T-cell (primary cell): Measurements from ENCODE around the gene SH3BP5L. TPM values are rescaled to one million over a fixed set of nuclear protein-coding genes. Genes with fewer than 3 reads are reported as not detected.

ENCODE experiments used
- ATAC-seq, 4 experiments: fragments of 200-7000 bp in 3 of 4; fragments of 150-1000 bp in 1 of 4; cut with Tn5 transposase; replicated peaks in 1 of 4; 1 replicate in 3 of 4; 2 replicates in 1 of 4; pipeline ENCODE4 v1.10.0; 2021; ENCODE audit warnings: moderate library complexity in 3 of 4, mild to moderate bottlenecking in 2 of 4, moderate number of reproducible peaks in 1 of 4
- CTCF ChIA-PET, 2 donors: fragments of 300-600 bp; sonication (Branson Sonifier 250); formaldehyde crosslinking; loops; one replicate each; lab custom pipeline; 2022; ENCODE audit warnings: antibody characterized with exemption in 2 of 2; lab: Charles Lee
- POLR2A ChIA-PET, 2 donors: fragments of 300-600 bp; sonication (Branson Sonifier 250); formaldehyde crosslinking; loops; one replicate each; lab custom pipeline; 2022; ENCODE audit warnings: antibody characterized with exemption in 2 of 2; lab: Charles Lee
- DNase-seq, 35 experiments: peaks; one replicate each; pipeline versions ENCODE4 v3.0.0 to v3.0.0-alpha.2; 2013 to 2023
- H3K27ac ChIP-seq: one replicate; pipeline ENCODE4 v1.5.1; 2013; ENCODE audit warnings: low read length
- H3K27me3 ChIP-seq, 2 experiments: replicated peaks in 1 of 2; 1 replicate in 1 of 2; 2 replicates in 1 of 2; pipeline versions ENCODE4 v1.6.1 to v1.7.0; 2013; ENCODE audit warnings: low read length in 1 of 2, mixed read lengths in 1 of 2; ENCODE audit not compliant: control insufficient read depth in 2 of 2, insufficient read depth in 2 of 2; ENCODE audit errors: extremely low read depth in 1 of 2
- H3K36me3 ChIP-seq, 2 donors: 1 replicate in 1 of 2; 2 replicates in 1 of 2; pipeline versions ENCODE4 v1.6.1 to v1.7.0; 2013; ENCODE audit warnings: low read length in 1 of 2; ENCODE audit not compliant: control insufficient read depth in 2 of 2, insufficient read depth in 1 of 2; ENCODE audit errors: extremely low read depth in 1 of 2
- H3K4me1 ChIP-seq, 2 experiments: 1 replicate in 1 of 2; 2 replicates in 1 of 2; pipeline versions ENCODE4 v1.6.1 to v1.7.0; 2013; ENCODE audit warnings: low read length in 2 of 2, mixed read lengths in 1 of 2; ENCODE audit not compliant: insufficient read depth in 2 of 2, control insufficient read depth in 1 of 2; ENCODE audit errors: extremely low read depth in 1 of 2
- H3K4me3 ChIP-seq, 2 donors: 1 replicate in 1 of 2; 2 replicates in 1 of 2; pipeline versions ENCODE4 v1.5.1 to v1.7.0; 2013; ENCODE audit warnings: mild to moderate bottlenecking in 2 of 2, low read length in 1 of 2, moderate library complexity in 1 of 2; ENCODE audit not compliant: control insufficient read depth in 1 of 2; ENCODE audit errors: extremely low read depth in 1 of 2
- H3K9me3 ChIP-seq: 2 replicates; pipeline ENCODE4 v1.7.0; 2013
- H3K27ac Mint-ChIP-seq, 2 donors: one replicate each; pipeline ENCODE4 v1.8.0; 2020 to 2021; ENCODE audit warnings: mild to moderate bottlenecking in 2 of 2, mixed read lengths in 2 of 2
- H3K27me3 Mint-ChIP-seq, 2 donors: one replicate each; pipeline ENCODE4 v1.8.0; 2021 to 2022; ENCODE audit warnings: mixed read lengths in 2 of 2
- H3K36me3 Mint-ChIP-seq: one replicate; pipeline ENCODE4 v1.8.0; 2021; ENCODE audit warnings: mixed read lengths
- H3K4me1 Mint-ChIP-seq, 3 donors: one replicate each; pipeline ENCODE4 v1.8.0; 2020 to 2022; ENCODE audit warnings: mixed read lengths in 3 of 3, mild to moderate bottlenecking in 1 of 3
- H3K4me3 Mint-ChIP-seq, 3 donors: one replicate each; pipeline ENCODE4 v1.8.0; 2020 to 2022; ENCODE audit warnings: mild to moderate bottlenecking in 3 of 3, mixed read lengths in 3 of 3, moderate library complexity in 3 of 3
- H3K9me3 Mint-ChIP-seq, 3 donors: one replicate each; pipeline ENCODE4 v1.8.0; 2020 to 2022; ENCODE audit warnings: mixed read lengths in 3 of 3
- WGBS: methylation state at CpG from one replicate; pipeline ENCODE4 v1.1.5; 2013; ENCODE audit warnings: missing lambda C conversion rate; ENCODE audit not compliant: insufficient coverage; 5-methylcytosine and 5-hydroxymethylcytosine counted together
- total RNA-seq, 35 experiments: library from RNA in 6 of 35; stranded (reverse) in 6 of 35; fragments of 120-200 nt in 1 of 35; gene quantifications; one replicate each; pipeline versions ENCODE4 v1.2.1 to v1.2.4 and lab custom pipeline; 2013 to 2026

SH3BP5L gene
- total RNA-seq, 5 donors from 2014 or later (not counting 1 experiment from before 2014, with no cell fraction given), result 16.8 to 41.4 (median 36.3) TPM

- Histone ChIP-seq H3K4me3 (no peak overlapping the region), H3K4me1 (peaks cover 8 to 57% of the 10 kb centered on the region in 2 experiments), H3K9me3 (no peaks in the 10 kb centered on the region), H3K27me3 (no peaks in the 10 kb centered on the region), H3K36me3 (peaks cover 14 to 29% of the 10 kb centered on the region in 2 donors), H3K27ac (peak overlapping the region; percentile 51)
- 99% methylated on average over 7 of the region's 7 CpGs for WGBS
- DNase-seq, result no peak
- CTCF ChIA-PET, result interaction anchor here in 1 of 2 donors (1.2 to 1.5 kb wide), 2 partner anchors 20 to 51 kb away, joined by 3 to 5 read pairs; no protein-coding TSS in a partner anchor
- Mint-ChIP-seq H3K27me3 (no peaks in the 10 kb centered on the region), H3K4me1 (peaks cover 16 to 19% (median 18%) of the 10 kb centered on the region in 3 donors), H3K9me3 (no peaks in the 10 kb centered on the region), H3K4me3 (no peak overlapping the region), H3K36me3 (peaks cover 6% of the 10 kb centered on the region), H3K27ac (no peak overlapping the region)
- no peak for ATAC-seq
- POLR2A ChIA-PET, result no interaction called here
Observed at GRCh38 chr1:248852481-248853405, 27.0 kb upstream of the SH3BP5L start.

- 75% methylated on average over 1 of the region's 2 CpGs for WGBS
- CTCF ChIA-PET, result no interaction called here
Observed at GRCh38 chr1:248851390-248851789, 25.7 kb upstream of the SH3BP5L start.

GRCh38 chr1:248850536-248851251, 25.0 kb upstream of the SH3BP5L start:
- ATAC-seq (no peak), DNase-seq (peak in 1 of 35 experiments; percentile 17)
- Mint-ChIP-seq H3K36me3 (peaks cover 14% of the 10 kb centered on the region), H3K9me3 (no peaks in the 10 kb centered on the region), H3K4me1 (peaks cover 0 to under 1% (median 0%) of the 10 kb centered on the region in 3 donors), H3K27me3 (no peaks in the 10 kb centered on the region), H3K27ac (no peak overlapping the region), H3K4me3 (no peak overlapping the region)
- Histone ChIP-seq H3K36me3 (peaks cover 29 to 46% of the 10 kb centered on the region in 2 donors), H3K9me3 (no peaks in the 10 kb centered on the region), H3K27ac (no peak overlapping the region), H3K27me3 (no peaks in the 10 kb centered on the region), H3K4me1 (peaks cover 5 to 42% of the 10 kb centered on the region in 2 experiments), H3K4me3 (no peak overlapping the region)
- ChIA-PET POLR2A (no interaction called here), CTCF (no interaction called here)
- 81% methylated on average over 6 of the region's 10 CpGs for WGBS

More at GRCh38 chr1:248851390-248851789, 25.7 kb upstream of the SH3BP5L start:
- H3K27me3 ChIP-seq, result no peaks in the 10 kb centered on the region
- no peak overlapping the region for H3K4me3 ChIP-seq
- Mint-ChIP-seq H3K9me3 (no peaks in the 10 kb centered on the region), H3K4me1 (peaks cover 5 to 8% (median 6%) of the 10 kb centered on the region in 3 donors), H3K36me3 (peaks cover 11% of the 10 kb centered on the region), H3K4me3 (no peak overlapping the region), H3K27ac (no peak overlapping the region), H3K27me3 (no peaks in the 10 kb centered on the region)
- no peak overlapping the region for H3K27ac ChIP-seq
- no peak for ATAC-seq
- peaks cover 5 to 47% of the 10 kb centered on the region in 2 experiments for H3K4me1 ChIP-seq
- peak in 1 of 35 experiments; percentile 14 for DNase-seq
- H3K36me3 ChIP-seq, result peaks cover 27 to 39% of the 10 kb centered on the region in 2 donors
- POLR2A ChIA-PET, result no interaction called here
- no peaks in the 10 kb centered on the region for H3K9me3 ChIP-seq

GRCh38 chr1:248850124-248850523, 24.4 kb upstream of the SH3BP5L start:
- ChIA-PET POLR2A (interaction anchor here in 1 of 2 donors (0.6 kb wide), 1 partner anchor 57 kb away, joined by 5 read pairs; no protein-coding TSS in a partner anchor), CTCF (no interaction called here)
- no peak overlapping the region for H3K4me3 ChIP-seq
- ATAC-seq (no peak), DNase-seq (peak in 1 of 35 experiments; percentile 22)
- H3K9me3 ChIP-seq, result no peaks in the 10 kb centered on the region
- H3K27ac ChIP-seq, result no peak overlapping the region
- H3K4me1 ChIP-seq, result peaks cover 5 to 37% of the 10 kb centered on the region in 2 experiments
- no peaks in the 10 kb centered on the region for H3K9me3 Mint-ChIP-seq
- H3K27me3 Mint-ChIP-seq, result no peaks in the 10 kb centered on the region
- peaks cover 26 to 50% of the 10 kb centered on the region in 2 donors for H3K36me3 ChIP-seq
- no peaks in the 10 kb centered on the region for H3K4me1 Mint-ChIP-seq
- H3K27me3 ChIP-seq, result no peaks in the 10 kb centered on the region
- H3K36me3 Mint-ChIP-seq, result peaks cover 19% of the 10 kb centered on the region
- 95% methylated on average over 3 of the region's 9 CpGs for WGBS
- H3K27ac Mint-ChIP-seq, result no peak overlapping the region
- no peak overlapping the region for H3K4me3 Mint-ChIP-seq

GRCh38 chr1:248849637-248850036, 23.9 kb upstream of the SH3BP5L start:
- Mint-ChIP-seq H3K9me3 (no peaks in the 10 kb centered on the region), H3K27ac (peak overlapping the region in 1 of 2 donors; percentile 40), H3K36me3 (peaks cover 19% of the 10 kb centered on the region), H3K27me3 (no peaks in the 10 kb centered on the region), H3K4me1 (no peaks in the 10 kb centered on the region), H3K4me3 (no peak overlapping the region)
- peaks cover 30 to 55% of the 10 kb centered on the region in 2 donors for H3K36me3 ChIP-seq
- peaks cover 5 to 33% of the 10 kb centered on the region in 2 experiments for H3K4me1 ChIP-seq
- no peak overlapping the region for H3K4me3 ChIP-seq
- DNase-seq (peak in 1 of 35 experiments; percentile 10), ATAC-seq (no peak)
- no peak overlapping the region for H3K27ac ChIP-seq
- 95% methylated on average over 3 of the region's 3 CpGs for WGBS
- H3K9me3 ChIP-seq, result no peaks in the 10 kb centered on the region
- H3K27me3 ChIP-seq, result no peaks in the 10 kb centered on the region
- POLR2A ChIA-PET, result interaction anchor here in 1 of 2 donors (0.6 kb wide), 1 partner anchor 57 kb away, joined by 5 read pairs; no protein-coding TSS in a partner anchor
- CTCF ChIA-PET, result no interaction called here

- Mint-ChIP-seq H3K36me3 (peaks cover 22% of the 10 kb centered on the region), H3K4me1 (no peaks in the 10 kb centered on the region), H3K27ac (no peak overlapping the region), H3K4me3 (no peak overlapping the region), H3K9me3 (no peaks in the 10 kb centered on the region), H3K27me3 (no peaks in the 10 kb centered on the region)
- DNase-seq (peak in 1 of 35 experiments; percentile 17), ATAC-seq (no peak)
- peaks cover 33 to 59% of the 10 kb centered on the region in 2 donors for H3K36me3 ChIP-seq
- H3K9me3 ChIP-seq, result no peaks in the 10 kb centered on the region
- H3K27me3 ChIP-seq, result no peaks in the 10 kb centered on the region
- POLR2A ChIA-PET, result no interaction called here
- H3K4me1 ChIP-seq, result peaks cover 4 to 28% of the 10 kb centered on the region in 2 experiments
- 97% methylated on average over 3 of the region's 3 CpGs for WGBS
- H3K27ac ChIP-seq, result no peak overlapping the region
- H3K4me3 ChIP-seq, result no peak overlapping the region
- CTCF ChIA-PET, result no interaction called here
Observed at GRCh38 chr1:248849152-248849551, 23.4 kb upstream of the SH3BP5L start.
